Nephron (organoid): Measurements from ENCODE around the gene PRR35.

Experiments used
- H3K27ac Mint-ChIP-seq, 3 experiments: 2 replicates each; pipeline ENCODE4 v1.8.0; 2020; ENCODE audit warnings: mixed read lengths in 3 of 3, mild to moderate bottlenecking in 2 of 3, moderate library complexity in 1 of 3
- H3K27me3 Mint-ChIP-seq: 2 replicates; pipeline ENCODE4 v1.8.0; 2021; ENCODE audit warnings: low read depth, mild to moderate bottlenecking, moderate library complexity, mixed read lengths
- H3K36me3 Mint-ChIP-seq: 2 replicates; pipeline ENCODE4 v1.8.0; 2020; ENCODE audit warnings: low read depth, mixed read lengths
- H3K4me1 Mint-ChIP-seq: 2 replicates; pipeline ENCODE4 v1.8.0; 2020; ENCODE audit warnings: mixed read lengths
- H3K4me3 Mint-ChIP-seq, 3 experiments: 2 replicates each; pipeline ENCODE4 v1.8.0; 2020; ENCODE audit warnings: mild to moderate bottlenecking in 3 of 3, mixed read lengths in 3 of 3, moderate library complexity in 2 of 3
- H3K9me3 Mint-ChIP-seq: 2 replicates; pipeline ENCODE4 v1.8.0; 2020; ENCODE audit warnings: mixed read lengths
- CTCF ChIP-seq, 3 experiments: fragments of 200-600 bp; sonication (generic); IDR thresholded peaks; one replicate each; pipeline ENCODE4 v1.5.0; 2021; ENCODE audit warnings: antibody characterized with exemption in 3 of 3; ENCODE audit not compliant: unreplicated experiment in 3 of 3

PRR35 gene

GRCh38 chr16:564690-565418, 4.7 kb downstream of the PRR35 start:
- no peak for TF ChIP-seq CTCF (IDR thresholded peaks at IDR 0.05; ENCODE audit: unreplicated experiment in 3 of 3)
- peaks cover 26% of the 10 kb centered on the region for H3K4me1 Mint-ChIP-seq
- no peaks in the 10 kb centered on the region for H3K36me3 Mint-ChIP-seq
- peak overlapping the region; percentile 73 to 95 (median 92) for H3K27ac Mint-ChIP-seq
- H3K27me3 Mint-ChIP-seq, result peaks cover 16% of the 10 kb centered on the region
- no peak overlapping the region for H3K4me3 Mint-ChIP-seq
- no peaks in the 10 kb centered on the region for H3K9me3 Mint-ChIP-seq

GRCh38 chr16:565419-566330, 5.5 kb downstream of the PRR35 start:
- no peak for TF ChIP-seq CTCF (IDR thresholded peaks at IDR 0.05; ENCODE audit: unreplicated experiment in 3 of 3)
- Mint-ChIP-seq H3K4me3 (peak overlapping the region; percentile 60 to 66 (median 61)), H3K4me1 (peaks cover 27% of the 10 kb centered on the region), H3K36me3 (no peaks in the 10 kb centered on the region), H3K9me3 (no peaks in the 10 kb centered on the region), H3K27me3 (peaks cover 16% of the 10 kb centered on the region), H3K27ac (peak overlapping the region; percentile 73 to 95 (median 92))

- Mint-ChIP-seq H3K36me3 (no peaks in the 10 kb centered on the region), H3K27ac (peak within 1 kb of the TSS; percentile 82 to 95 (median 92)), H3K27me3 (peaks cover 13% of the 10 kb centered on the region), H3K4me1 (peaks cover 37% of the 10 kb centered on the region), H3K4me3 (peak within 1 kb of the TSS; percentile 64 to 73 (median 71)), H3K9me3 (no peaks in the 10 kb centered on the region)
- TF ChIP-seq CTCF (IDR thresholded peaks at IDR 0.05; ENCODE audit: unreplicated experiment in 3 of 3), result no peak
Measured at GRCh38 chr16:566475-567372, 6.5 kb downstream of the PRR35 start, which contains the start of gene NHLRC4. Gene NHLRC4 (plus strand): TSS chr16:567005. CDS start chr16:568048, 1,043 bp downstream.

- H3K36me3 Mint-ChIP-seq, result no peaks in the 10 kb centered on the region
- peak overlapping the region; percentile 82 to 95 (median 90) for H3K27ac Mint-ChIP-seq
- H3K27me3 Mint-ChIP-seq, result peaks cover 5% of the 10 kb centered on the region
- no peak for TF ChIP-seq CTCF (IDR thresholded peaks at IDR 0.05; ENCODE audit: unreplicated experiment in 3 of 3)
- no peaks in the 10 kb centered on the region for H3K9me3 Mint-ChIP-seq
- H3K4me1 Mint-ChIP-seq, result peaks cover 38% of the 10 kb centered on the region
- peak overlapping the region; percentile 64 to 73 (median 71) for H3K4me3 Mint-ChIP-seq
Measured at GRCh38 chr16:567373-568256, 7.4 kb downstream of the PRR35 start.
